ENCODE measurements around the gene KXD1.

The KXD1 gene

GRCh38 chr19:18610556-18611326, 53.1 kb downstream of the KXD1 start:
- TF ChIP-seq CTCF (IDR thresholded peaks at IDR 0.05; ENCODE audit: low read depth, low read length, missing control alignments) = no peak
- Histone ChIP-seq H3K4me3 (ENCODE audit: low read depth, low read length) (no peak overlapping the region), H3K27me3 (replicated peaks) (peaks cover 88% of the 10 kb centered on the region), H3K27ac (no peak overlapping the region), H3K36me3 (replicated peaks) (no peaks in the 10 kb centered on the region)
- in situ Hi-C loops (cut with HindIII; ENCODE audit: low pct_ligation_motif_present, low sequenced_read_pairs) = no loop called here
- DNase-seq = no peak

- in situ Hi-C loops (cut with HindIII; ENCODE audit: low pct_ligation_motif_present, low sequenced_read_pairs) = no loop called here
- TF ChIP-seq CTCF (IDR thresholded peaks at IDR 0.05; ENCODE audit: low read depth, low read length, missing control alignments) = no peak
- Histone ChIP-seq H3K27me3 (replicated peaks) (peaks cover 82% of the 10 kb centered on the region), H3K4me3 (ENCODE audit: low read depth, low read length) (no peak overlapping the region), H3K36me3 (replicated peaks) (no peaks in the 10 kb centered on the region), H3K27ac (no peak overlapping the region)
- DNase-seq = no peak
Measured at GRCh38 chr19:18611327-18612050, 53.8 kb downstream of the KXD1 start.

- Histone ChIP-seq H3K27me3 (replicated peaks) (peaks cover 79% of the 10 kb centered on the region), H3K36me3 (replicated peaks) (no peaks in the 10 kb centered on the region), H3K27ac (no peak overlapping the region), H3K4me3 (ENCODE audit: low read depth, low read length) (peak overlapping the region; percentile 30)
- in situ Hi-C loops (cut with HindIII; ENCODE audit: low pct_ligation_motif_present, low sequenced_read_pairs) = no loop called here
- no peak for TF ChIP-seq CTCF (IDR thresholded peaks at IDR 0.05; ENCODE audit: low read depth, low read length, missing control alignments)
- DNase-seq = no peak
Measured at GRCh38 chr19:18612051-18612771, 54.5 kb downstream of the KXD1 start.

- Histone ChIP-seq H3K4me3 (ENCODE audit: low read depth, low read length) (peak within 1 kb of the TSS; percentile 30), H3K27me3 (replicated peaks) (peaks cover 71% of the 10 kb centered on the region), H3K36me3 (replicated peaks) (no peaks in the 10 kb centered on the region), H3K27ac (no peak within 1 kb of the TSS)
- no peak for DNase-seq
- TF ChIP-seq CTCF (IDR thresholded peaks at IDR 0.05; ENCODE audit: low read depth, low read length, missing control alignments) = no peak
- in situ Hi-C loops (cut with HindIII; ENCODE audit: low pct_ligation_motif_present, low sequenced_read_pairs) = no loop called here
Measured at GRCh38 chr19:18612772-18613588, 55.3 kb downstream of the KXD1 start, which contains the start of gene TMEM59L. Gene TMEM59L, plus strand, starts transcription at chr19:18612870. Its CDS starts 89 bp downstream, at chr19:18612959.

GRCh38 chr19:18613589-18614234, 56.0 kb downstream of the KXD1 start:
- no peaks in the 10 kb centered on the region for H3K36me3 ChIP-seq (replicated peaks)
- H3K4me3 ChIP-seq (ENCODE audit: low read depth, low read length) = no peak overlapping the region
- in situ Hi-C loops (cut with HindIII; ENCODE audit: low pct_ligation_motif_present, low sequenced_read_pairs) = no loop called here
- TF ChIP-seq CTCF (IDR thresholded peaks at IDR 0.05; ENCODE audit: low read depth, low read length, missing control alignments) = no peak
- H3K27ac ChIP-seq = no peak overlapping the region
- DNase-seq = no peak
- peaks cover 64% of the 10 kb centered on the region for H3K27me3 ChIP-seq (replicated peaks)

All from brain microvascular endothelial cell (primary cell).